ENCODE measurements around the gene SLC44A1.

DNA sequence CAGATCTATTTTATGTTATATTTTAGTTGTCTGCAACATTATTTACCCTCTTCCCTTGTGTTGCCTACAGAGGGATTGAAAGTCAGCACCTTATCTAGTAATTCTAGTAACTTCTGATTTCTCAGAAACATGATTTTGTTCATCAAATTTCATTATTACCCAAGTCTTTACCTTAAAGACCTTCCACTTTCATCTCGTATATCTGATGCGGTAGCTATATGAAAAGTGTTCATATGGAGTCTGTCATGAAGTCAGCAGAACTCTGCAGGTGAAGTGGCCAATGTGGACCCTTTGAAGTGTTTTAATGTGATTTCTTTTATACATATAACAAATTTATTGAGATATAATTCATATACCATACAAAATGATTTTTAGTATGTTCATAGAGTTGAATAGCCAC lies 40.0 kb downstream of the SLC44A1 start:
- TF ChIP-seq CTCF (IDR thresholded peaks at IDR 0.05), result no peak
- no peak for TF ChIP-seq ZFX (IDR thresholded peaks at IDR 0.05; ENCODE audit: borderline replicate concordance)
